T-helper 22 cell (primary cell): Measurements from ENCODE around the gene SPRYD4.

Experiments
- DNase-seq: peaks from one replicate; pipeline ENCODE4 v3.0.0-alpha.2; 2020; ENCODE audit warnings: low read depth

The SPRYD4 gene

GRCh38 chr12:56521590-56522371, 53.4 kb downstream of the SPRYD4 start, which contains the start of gene RBMS2:
TSS of gene RBMS2 (plus strand) at chr12:56521820. CDS start at chr12:56522024, 204 bp downstream.
- DNase-seq = peak; percentile 30

DNA sequence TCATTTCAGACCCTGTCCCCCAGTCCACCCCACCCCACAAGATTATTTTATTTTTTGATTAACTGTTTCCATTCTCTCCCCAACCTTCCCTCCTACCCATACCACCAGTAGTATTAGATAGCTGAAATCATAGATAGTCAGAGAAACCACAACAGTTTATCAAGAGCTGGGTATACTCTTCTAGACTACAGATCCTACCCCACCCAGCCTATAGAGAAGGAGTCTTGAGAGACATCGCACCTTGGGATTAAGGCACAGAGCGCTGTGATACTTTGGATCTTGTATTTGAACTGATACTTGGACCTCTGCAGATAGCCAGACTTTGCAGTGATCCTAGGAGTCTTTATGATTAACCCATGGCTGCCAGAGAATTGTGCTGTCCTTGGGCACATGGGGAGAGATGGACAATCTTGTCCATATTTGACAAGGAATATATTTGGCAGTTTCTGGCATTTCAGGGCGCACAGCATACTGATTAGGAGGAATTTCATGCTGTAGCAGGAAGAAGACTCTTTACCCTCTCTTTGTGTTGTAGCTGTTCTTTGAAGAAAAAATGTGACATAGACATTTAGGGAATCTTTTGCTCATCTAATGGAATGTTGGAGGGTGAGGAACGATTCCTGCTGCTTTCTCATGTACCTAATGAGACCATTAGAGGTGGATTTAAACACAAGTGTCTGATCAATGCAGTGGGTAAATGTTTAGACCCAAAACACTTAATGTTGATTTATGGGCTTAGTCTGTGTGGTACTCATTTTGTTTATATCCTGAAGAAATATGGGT, 54.2 kb downstream of the SPRYD4 start:
- DNase-seq = no peak

DNA sequence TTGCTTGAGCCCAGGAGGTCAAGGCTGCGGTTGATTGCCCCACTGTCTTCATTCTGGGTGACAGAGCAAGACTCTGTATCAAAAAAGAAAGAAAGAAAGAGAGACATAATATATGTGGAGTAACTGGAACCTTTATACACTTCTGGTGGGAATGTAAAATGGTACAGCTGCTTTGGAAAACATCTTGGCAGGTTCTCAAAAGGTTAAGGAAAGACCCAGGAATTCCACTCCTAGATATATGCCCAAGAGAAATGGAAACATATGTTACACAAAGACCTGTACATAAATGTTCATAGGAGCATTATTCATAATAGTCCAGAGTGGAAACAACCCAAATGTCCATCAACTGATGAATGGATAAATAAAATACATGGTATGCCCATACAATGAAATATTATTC, 60.5 kb downstream of the SPRYD4 start:
- DNase-seq = no peak
